GM21529 (cell line): Measurements from ENCODE around the gene RAD51B.

Experiments
- ATAC-seq: cut with Tn5 transposase; IDR thresholded peaks from one replicate; pipeline ENCODE4 v1.9.1; 2021; ENCODE audit not compliant: unreplicated experiment

RAD51B gene

DNA sequence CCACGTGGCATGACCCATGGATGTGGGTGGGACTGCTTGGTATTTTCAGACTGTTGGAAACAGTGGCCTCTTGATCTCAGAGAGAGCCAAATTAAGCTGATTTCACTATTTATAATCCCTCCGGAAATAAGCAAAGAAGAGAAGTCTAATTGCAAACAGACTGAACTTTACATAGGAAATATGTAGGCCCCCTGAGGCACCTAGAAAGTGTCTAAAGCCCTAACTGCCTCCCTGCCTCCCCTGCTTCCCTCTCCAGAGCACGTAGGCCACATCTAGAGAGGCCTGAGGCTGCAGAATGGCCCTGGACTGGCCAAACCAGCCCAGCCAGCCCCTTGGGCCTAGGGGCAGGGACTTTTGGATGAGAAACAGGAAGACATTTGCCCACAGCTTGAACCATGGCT is 849.5 kb downstream of the RAD51B start:
- no peak for ATAC-seq

GRCh38 chr14:68669603-68670358 is 850.2 kb downstream of the RAD51B start:
- ATAC-seq, result no peak

DNA sequence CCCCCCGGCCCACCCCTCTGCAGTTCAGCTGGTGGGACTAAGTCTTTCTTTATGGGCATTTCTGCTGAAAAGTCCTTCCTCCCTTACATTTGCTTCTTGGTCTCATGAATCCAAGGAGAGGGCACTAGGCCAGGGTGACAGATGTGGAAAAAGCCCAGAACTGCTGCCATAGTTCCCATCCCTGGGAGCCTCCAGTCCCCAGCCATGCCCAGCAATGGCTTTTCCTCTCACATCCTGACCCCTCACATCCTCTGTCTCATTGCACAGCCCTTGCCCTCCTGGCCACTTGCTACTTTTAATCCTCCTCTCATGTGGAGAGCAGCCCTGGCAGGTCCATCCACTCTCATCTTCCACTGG is 850.8 kb downstream of the RAD51B start:
- no peak for ATAC-seq

- no peak for ATAC-seq
These were observed 852.3 kb downstream of the RAD51B start for GRCh38 chr14:68671909-68672308.

GRCh38 chr14:68672609-68673285 is 853.2 kb downstream of the RAD51B start:
- no peak for ATAC-seq

- ATAC-seq, result no peak
These were observed 853.9 kb downstream of the RAD51B start for GRCh38 chr14:68673464-68673863.

DNA sequence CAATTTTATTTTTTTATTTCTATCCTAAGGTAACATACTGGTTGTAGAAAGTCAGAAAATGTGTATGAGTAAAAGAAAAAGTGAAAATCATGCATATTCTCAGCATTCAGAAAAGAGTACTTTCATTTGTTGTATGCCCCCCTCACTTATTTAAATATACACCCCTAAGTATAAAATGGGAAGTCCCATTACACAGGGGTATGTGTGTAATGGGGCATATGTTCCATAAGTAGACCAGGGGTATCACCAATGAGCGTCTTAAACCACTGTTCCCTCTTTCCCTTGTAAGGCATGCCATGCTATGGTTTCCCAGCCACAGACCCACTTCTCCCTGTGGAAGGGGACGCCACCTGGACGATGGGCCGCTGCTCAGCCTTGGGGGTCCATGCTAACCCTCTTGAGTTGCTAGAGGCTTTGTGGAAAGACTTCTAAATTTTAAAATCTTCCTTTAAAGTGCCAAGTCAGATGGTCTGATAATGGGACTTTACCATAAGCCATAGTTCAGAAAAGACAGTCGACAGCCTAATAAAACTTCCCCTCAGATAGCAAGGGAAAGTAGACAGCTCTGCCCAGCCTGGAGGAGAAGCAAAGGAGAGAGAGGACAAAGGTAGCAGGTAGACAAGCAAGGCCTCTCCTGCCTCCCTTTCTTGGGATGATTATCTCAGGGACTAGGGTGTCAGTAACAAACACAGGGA is 855.1 kb downstream of the RAD51B start:
- no peak for ATAC-seq

DNA sequence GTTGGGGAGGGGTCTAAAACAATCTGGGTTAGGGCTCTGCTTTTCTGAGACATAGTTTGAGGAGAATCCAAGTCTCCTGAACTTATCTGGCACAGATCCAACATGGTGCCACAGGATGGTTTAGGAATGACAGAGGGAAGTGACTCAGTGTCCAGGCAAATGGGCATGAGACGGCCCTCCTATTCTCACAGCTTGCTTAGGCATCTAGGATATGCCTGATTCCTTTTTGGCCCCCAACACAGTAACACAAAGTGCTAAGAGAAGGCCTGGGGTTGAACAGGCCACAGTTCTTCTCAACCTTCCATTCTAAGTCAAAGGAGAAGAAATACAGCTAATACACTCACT is 855.6 kb downstream of the RAD51B start:
- ATAC-seq, result no peak

GRCh38 chr14:68676511-68676943 is 856.9 kb downstream of the RAD51B start:
- ATAC-seq, result no peak

DNA sequence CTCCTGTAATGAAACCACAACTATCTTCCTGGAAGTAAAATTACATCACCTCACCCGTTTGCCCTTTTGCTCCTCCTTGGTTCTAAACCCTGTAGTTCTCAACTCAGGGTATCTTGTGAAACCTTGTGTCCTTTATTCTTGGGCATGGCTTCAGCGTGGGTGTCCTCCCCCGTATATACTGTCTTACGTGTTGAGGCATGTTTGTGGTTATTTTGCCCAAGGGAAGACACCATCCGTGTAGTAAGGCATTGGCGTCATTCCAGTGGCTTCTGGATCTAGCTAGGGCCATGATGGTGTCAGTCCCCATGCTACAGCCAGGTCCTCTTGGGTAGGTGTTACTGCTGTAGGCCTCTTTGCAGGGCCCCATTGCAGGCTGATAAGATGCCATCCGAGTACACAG is 857.9 kb downstream of the RAD51B start:
- no peak for ATAC-seq

DNA sequence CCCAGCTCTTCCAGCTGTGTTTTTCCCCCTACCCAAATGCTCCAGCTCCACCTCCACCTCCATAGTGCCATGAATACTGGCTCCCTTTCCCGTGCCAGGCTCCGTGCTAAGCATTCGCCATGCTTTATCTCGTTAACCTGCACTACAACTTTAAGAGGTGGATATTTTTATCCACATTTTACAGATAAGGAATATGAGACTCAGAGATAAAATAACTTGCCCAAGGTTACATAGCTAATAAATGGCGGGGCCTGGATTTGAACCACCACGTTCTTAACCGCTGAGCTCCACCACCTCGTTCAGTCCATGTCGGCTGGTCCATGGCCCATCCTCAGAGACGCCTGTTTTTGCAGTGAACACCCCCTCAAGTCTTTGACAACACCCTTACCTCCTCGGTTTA is 858.3 kb downstream of the RAD51B start:
- no peak for ATAC-seq

- ATAC-seq, result no peak
These were observed 858.9 kb downstream of the RAD51B start for GRCh38 chr14:68678471-68678870.

- ATAC-seq, result no peak
These were observed 859.7 kb downstream of the RAD51B start for GRCh38 chr14:68679301-68679700.

GRCh38 chr14:68679746-68680467 is 860.3 kb downstream of the RAD51B start:
- no peak for ATAC-seq

DNA sequence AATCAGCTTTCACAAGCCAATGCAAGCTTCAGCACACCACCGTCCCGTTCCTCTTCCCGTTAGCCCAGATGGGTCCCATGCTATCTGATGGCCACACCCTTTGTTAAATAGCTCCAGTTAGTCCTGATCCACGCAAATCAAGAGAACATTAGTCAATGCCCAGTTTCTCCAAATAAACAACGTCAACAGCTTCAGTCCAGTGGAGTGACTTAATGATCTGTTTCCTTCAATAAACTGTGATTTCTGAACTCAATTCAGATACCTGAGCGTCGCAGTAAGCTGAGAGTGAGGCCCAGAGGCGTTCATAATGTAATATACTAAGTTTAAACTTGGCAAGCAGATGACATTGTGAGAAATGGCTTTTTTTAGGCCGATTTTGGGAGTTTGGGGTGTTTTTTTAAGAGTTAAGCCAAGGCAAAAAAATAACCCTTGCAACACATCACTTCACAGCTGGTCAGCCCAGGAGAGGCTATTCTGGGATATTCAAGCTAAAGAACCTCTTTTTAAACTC is 861.0 kb downstream of the RAD51B start:
- no peak for ATAC-seq

- ATAC-seq, result no peak
These were observed 861.9 kb downstream of the RAD51B start for GRCh38 chr14:68681256-68682011.

- no peak for ATAC-seq
These were observed 862.9 kb downstream of the RAD51B start for GRCh38 chr14:68682166-68683103.

DNA sequence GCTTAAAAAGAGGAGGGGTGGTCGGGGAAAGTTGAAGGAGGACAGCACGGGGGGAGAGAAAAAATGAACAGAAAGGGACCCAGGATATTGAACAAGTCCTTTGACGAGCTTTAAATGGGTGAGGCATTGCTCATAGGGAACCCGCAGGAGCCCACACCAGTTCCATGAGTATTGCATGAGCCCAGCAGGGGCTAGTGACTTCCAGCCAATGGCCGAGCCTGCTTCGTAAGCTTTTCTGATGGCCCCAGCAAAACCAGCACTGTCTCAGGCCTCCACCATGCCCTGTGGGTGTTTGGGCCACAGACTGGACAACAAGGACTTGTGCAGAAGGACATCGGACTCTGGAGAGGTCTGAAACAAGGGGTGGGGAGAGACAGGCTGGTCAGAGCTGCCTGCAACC is 863.7 kb downstream of the RAD51B start:
- no peak for ATAC-seq
